SK-N-SH (cell line): ENCODE data around the gene MPPE1.

Experiments used
- EZH2phosphoT487 ChIP-seq: fragments of 200-600 bp; sonication (generic); IDR thresholded peaks from 2 replicates; pipeline ENCODE4 v1.6.1; 2017; ENCODE audit warnings: low read depth, mixed run types, mild to moderate bottlenecking, antibody characterized with exemption, moderate library complexity, borderline replicate concordance
- GABPA ChIP-seq: IDR thresholded peaks from 2 replicates; pipeline ENCODE4 v1.4.0; 2012; ENCODE audit warnings: low read depth, mild to moderate bottlenecking
- NFIC ChIP-seq: IDR thresholded peaks from 2 replicates; pipeline ENCODE4 v1.4.0; 2012; ENCODE audit warnings: borderline replicate concordance
- TF ChIP-seq, protein P1 (sequence below): fragments of 200-600 bp; sonication (generic); IDR thresholded peaks from 2 replicates; pipeline ENCODE4 v1.6.1; 2017; ENCODE audit warnings: antibody characterized with exemption, mild to moderate bottlenecking, moderate library complexity

DNA sequence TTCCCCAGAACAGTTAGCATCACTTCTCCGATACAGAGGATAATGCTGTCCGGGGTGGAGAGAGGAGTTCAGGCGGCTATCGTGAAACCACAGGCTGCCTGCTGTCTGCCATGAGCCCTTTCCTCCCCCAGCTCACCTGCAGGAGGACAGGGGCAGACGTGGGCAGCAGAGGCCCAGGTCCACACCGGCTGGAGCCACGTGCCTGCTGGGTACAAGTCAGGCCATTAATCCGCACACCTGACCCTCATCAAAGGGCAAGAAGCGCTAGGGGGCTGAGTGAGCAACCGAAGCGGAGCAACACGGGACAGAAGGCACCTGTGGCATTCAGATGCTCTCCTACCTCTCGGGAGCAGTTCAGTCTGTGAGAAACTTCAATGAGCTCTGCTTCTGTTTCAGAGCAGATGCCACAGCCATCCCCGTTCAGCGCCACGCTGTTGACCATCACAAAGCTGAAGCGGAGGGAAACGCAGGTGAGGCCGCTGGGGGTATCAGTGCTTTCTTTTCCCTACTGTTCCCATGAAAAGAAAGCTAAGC is 21.5 kb downstream of the MPPE1 start:
- no peak for TF ChIP-seq GABPA
- TF ChIP-seq, protein P1, sequence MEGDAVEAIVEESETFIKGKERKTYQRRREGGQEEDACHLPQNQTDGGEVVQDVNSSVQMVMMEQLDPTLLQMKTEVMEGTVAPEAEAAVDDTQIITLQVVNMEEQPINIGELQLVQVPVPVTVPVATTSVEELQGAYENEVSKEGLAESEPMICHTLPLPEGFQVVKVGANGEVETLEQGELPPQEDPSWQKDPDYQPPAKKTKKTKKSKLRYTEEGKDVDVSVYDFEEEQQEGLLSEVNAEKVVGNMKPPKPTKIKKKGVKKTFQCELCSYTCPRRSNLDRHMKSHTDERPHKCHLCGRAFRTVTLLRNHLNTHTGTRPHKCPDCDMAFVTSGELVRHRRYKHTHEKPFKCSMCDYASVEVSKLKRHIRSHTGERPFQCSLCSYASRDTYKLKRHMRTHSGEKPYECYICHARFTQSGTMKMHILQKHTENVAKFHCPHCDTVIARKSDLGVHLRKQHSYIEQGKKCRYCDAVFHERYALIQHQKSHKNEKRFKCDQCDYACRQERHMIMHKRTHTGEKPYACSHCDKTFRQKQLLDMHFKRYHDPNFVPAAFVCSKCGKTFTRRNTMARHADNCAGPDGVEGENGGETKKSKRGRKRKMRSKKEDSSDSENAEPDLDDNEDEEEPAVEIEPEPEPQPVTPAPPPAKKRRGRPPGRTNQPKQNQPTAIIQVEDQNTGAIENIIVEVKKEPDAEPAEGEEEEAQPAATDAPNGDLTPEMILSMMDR, result no peak
- TF ChIP-seq EZH2phosphoT487, result no peak
- TF ChIP-seq NFIC, result no peak
